GM18951 (cell line): ENCODE results near the gene EPHB1.
"Not testable (repeated sequence)": the region's sequence is repeated elsewhere in the genome, so short reads cannot be mapped to it uniquely, and the experiment has no call there.

Source experiments
- POLR2A ChIP-seq: IDR thresholded peaks from 4 replicates; pipeline ENCODE4 v1.6.1; 2011; ENCODE audit warnings: mild to moderate bottlenecking; ENCODE audit not compliant: insufficient read length, insufficient read depth; ENCODE audit errors: extremely low read depth
- in situ Hi-C: fragments of 300-500 bp; cut with MboI; formaldehyde crosslinking; loops from one replicate; pipeline ENCODE4 v1.12.0; 2022; ENCODE audit warnings: low sequenced_read_pairs, mixed read lengths, inconsistent platforms; ENCODE audit not compliant: unreplicated experiment

EPHB1 gene

DNA sequence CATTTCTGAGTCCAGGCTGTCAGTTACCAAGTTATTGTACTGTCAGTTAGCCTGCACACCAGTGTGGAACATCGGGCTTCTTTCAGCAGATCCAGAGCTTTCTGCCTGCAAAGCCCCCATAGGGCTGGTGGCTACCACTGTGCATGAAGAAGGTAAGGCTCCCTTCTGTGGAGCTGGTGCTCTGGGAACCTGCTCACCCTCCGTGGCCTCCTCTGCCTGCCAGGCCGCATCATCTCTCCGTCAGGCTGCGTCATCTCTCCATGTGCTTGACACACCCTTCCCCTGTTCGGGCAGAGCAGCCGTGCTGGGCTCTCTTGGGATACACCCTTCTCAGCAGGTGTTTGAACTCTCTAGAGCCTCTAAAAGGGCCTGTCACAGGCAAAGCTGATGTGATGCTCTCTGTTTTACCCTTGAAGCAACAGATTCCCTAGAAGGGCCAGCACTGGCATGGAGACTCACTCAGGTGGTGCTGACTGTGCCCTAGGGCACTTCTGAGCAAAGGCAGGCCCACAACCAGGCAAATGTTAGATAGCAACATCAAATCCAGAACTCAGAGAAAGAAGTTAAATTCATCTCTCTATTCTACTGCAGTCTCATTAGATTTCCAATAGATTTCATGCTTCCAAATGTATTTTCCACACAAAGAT, 261.1 kb downstream of the EPHB1 start:
- in situ Hi-C loops: no loop called here
- TF ChIP-seq POLR2A: no peak

DNA sequence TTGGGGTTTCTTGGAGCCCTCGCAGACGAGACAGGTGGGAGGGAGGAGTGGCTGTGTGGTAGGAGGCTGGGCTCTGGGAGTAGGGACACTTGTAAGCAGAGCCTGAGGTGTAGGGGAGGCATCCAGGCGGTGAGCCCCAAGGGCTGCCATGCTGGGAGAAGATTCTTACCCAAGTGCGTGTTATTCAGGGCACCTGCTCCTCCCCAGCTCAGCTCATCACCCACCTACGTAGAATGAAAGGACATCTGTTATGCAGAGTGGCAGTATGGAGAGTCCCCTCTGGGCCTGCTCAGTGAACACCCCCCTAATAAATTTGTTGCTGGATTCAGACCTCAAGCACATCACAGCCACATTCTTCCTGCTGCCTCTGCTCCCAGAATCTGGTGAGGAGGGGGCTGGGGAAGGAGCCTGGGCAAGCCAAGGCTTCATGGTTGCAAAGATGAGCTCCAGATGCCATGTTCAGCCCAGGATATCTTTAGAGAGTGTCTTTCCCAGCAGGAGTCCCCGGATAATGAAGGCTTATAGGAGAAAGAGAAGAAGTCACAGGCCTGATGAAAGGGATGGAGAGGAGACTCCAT, 261.8 kb downstream of the EPHB1 start:
- in situ Hi-C loops: no loop called here
- TF ChIP-seq POLR2A: no peak

DNA sequence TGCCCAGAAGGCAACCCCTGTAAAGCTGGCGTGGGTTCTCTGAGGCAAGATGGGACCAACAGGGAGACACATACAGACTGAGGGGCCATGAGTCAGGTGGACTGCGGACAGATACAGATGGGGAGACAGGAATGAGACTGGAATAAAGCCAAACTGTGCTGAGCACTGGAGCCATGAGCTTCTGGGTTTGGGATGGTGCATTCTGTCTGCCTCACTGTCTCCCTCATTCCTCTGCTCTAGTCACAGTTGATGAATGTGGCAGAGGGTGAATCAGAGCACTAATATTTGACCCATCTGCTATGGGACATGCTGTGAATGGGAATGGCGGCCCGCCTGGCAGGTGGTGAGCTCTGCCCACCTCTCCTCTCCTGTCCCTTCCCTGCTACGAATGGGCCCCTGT, 262.9 kb downstream of the EPHB1 start:
- no peak for TF ChIP-seq POLR2A
- in situ Hi-C loops: no loop called here

DNA sequence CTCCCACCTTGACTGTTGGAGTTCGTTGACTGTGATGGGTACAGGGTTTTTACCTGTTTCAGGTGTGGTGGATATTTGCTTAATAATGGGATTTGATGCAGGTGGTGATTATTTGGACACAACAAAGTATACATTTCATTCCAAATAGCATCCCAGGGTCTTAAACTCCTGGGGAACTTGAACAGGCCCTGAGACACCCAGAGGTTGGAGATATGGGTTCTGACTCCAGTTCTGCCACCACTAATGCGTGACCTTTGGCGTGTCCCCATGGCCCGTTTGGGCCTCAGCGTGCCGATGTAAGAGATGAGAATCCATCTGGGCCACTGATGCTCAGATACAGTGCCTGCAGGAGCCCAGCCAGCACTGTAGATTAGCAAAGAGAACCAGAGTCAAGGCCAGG, 264.5 kb downstream of the EPHB1 start:
- no peak for TF ChIP-seq POLR2A

DNA sequence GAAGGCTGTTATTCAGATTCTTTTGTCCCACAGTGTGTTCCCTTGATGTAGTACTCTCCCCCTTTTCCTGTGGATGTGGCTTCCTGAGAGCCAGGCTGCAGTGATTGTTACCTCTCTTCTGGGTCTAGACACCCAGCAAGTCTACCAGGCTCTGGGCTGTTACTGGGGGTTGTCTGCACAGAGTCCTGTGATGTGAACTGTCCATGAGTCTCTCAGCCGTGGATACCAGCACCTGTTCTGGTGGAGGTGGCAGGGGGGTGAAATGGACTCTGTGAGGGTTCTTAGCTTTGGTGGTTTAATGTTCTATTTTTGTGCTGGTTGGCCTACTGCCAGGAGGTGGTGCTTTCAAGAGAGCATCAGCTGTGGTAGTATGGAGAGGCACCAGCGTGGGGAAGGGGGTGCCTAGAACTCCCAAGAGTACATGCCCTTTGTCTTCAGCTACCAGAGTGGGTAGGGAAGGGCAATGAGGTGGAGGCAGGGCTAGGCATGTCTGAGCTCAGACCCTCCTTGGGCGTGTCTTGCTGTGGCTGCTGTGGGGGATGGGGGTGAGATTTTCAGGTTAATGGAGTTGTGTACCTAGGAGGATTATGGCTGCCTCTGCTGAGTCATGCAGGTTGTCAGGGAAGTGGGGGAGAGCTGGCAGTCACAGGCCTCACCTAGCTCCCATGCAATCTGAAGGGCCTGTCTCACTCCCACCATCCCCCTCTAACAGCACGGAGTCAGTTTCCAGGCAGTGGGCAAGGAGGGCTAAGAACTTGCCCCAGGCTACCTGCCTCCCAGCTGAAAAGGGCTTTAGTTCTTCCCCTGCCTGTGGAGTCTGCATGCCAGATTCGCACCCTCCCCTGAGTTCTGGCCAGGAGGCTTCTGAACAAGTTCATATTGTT, 272.0 kb downstream of the EPHB1 start:
- in situ Hi-C loops: not testable (repeated sequence)

More for the DNA sequence above, 264.5 kb downstream of the EPHB1 start:
- in situ Hi-C loops: no loop called here

DNA sequence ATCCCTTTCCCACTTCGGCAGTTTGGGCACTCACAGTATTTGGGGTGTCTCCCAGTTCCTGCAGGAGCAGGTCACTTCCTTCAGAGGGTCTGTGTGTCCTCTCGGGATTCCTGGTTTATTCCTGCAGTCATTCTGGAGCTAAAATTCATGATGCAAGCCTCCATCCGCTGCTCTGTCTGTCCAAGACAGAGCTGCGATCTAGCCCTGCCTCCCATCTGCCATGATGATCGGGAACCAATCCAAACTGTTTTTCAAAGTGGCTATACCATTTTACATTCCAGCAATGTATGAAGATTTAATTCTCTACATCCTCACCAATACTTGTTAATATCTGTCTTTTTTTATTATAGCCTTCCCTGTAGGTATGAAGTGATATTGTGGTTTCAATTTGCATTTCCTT, 273.0 kb downstream of the EPHB1 start:
- TF ChIP-seq POLR2A: no peak
- in situ Hi-C loops: no loop called here

DNA sequence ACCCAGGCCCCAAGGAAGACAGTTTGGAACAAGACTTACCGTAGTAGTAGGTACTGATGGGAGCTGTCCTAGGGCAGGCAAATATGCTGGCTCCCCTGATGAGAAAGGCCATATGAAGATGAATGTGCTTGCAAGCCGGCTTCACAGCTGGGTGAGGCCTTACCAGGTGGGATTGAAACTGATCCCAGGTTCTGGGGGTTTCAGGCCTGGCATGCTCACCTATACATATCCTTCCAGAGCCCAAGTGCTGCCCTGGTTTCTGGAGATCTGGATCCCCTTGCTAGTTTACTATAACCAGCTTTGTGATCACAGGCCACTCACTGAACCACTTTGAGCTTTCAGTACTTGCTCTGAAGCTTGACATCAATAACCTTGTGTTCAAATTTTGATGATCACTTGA, 274.3 kb downstream of the EPHB1 start:
- TF ChIP-seq POLR2A: no peak
- in situ Hi-C loops: no loop called here

DNA sequence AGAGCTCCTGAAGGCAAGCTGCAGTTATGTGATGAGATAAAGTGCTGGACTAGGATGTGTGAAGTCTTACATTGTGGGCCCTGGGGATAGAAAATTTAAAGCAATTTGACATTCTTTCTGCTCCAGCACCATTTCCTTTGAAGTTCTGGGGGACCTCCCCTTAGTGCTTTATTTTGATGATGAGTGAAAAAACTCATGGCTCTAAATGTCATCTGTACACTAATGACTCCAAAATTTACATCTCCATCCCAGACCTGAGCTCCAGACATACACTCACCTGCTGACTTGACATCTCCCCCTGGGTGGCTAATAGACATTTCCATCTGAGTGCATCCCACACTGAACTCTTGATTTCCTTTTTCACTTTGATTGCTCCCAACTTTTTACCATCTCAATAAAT, 276.4 kb downstream of the EPHB1 start:
- TF ChIP-seq POLR2A: no peak
- in situ Hi-C loops: no loop called here

DNA sequence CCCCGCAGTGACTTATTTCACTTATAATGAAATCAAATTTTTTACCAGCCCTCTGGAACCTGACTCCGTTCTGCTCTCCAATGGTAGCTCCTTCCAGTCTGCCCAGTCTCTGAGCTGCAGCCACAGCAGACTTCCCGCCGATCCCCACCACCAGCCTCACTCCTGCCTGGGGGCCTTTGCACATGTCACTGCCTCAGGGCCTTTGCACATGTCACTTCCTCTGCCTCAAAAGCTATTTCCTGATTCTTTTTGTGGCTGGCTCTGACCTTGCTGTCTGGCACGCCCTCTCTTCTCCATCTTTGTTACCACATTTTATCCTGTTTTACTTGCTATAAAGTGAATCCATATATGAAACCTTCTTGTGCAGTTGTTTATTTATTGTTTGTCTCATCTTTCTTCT, 277.4 kb downstream of the EPHB1 start:
- in situ Hi-C loops: no loop called here

DNA sequence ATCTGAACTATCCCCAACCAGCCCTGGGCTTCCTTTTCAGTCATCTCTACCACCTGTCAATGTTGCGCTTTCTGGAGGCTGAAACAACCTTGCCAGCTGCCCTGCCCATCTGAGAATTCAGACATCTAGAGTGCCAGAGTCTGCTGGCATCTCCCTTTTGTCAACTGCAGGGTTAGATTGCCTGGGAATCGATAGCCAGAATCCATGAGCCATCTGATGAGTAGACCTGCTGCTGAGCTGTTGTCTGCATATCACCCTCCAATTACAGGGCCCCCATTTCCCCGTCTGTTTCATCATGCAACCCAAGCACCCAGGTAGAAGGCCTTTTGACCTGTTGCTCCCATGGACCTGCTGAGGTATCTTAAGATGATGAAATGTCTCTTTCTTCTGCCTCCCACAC, 280.1 kb downstream of the EPHB1 start:
- in situ Hi-C loops: no loop called here
- TF ChIP-seq POLR2A: no peak

More for the DNA sequence above, 277.4 kb downstream of the EPHB1 start:
- TF ChIP-seq POLR2A: no peak

DNA sequence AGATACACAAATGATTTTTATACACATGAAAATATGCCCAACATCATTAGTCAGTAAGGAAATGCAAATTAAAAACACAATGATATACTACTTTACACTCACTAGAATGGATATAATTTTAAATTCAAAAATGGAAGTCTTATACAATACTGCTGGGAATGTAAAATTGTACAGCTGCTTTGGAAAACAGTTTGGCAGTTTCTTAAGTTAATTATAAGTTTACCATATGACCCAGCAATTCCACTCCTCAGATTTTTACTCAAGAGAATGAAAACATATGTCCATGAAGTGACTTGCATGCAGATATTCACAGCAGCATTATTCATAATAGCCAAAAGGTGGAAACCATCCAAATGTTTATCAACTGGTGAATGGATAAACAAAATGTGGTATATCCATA, 281.3 kb downstream of the EPHB1 start:
- no peak for TF ChIP-seq POLR2A
- in situ Hi-C loops: no loop called here

DNA sequence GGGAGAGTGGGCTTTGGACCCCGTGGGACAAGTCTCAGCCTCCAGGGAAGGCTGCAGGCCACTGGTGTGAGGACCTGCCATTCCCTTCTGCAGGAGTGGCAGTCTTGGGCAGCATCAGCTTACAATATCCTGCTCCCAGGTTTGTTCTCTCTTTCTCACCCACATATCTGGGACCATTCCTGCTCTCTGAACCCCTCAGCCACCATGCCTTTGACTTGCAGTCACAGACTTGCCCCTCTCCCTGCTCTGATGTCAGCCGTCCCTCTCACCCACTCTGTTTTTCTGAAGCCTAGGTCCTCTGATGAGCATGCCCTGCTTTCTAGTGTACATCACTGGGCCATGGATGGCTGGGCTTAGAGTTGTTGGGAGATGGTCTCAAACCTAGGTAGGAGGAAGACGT, 282.1 kb downstream of the EPHB1 start:
- in situ Hi-C loops: no loop called here
- TF ChIP-seq POLR2A: no peak

DNA sequence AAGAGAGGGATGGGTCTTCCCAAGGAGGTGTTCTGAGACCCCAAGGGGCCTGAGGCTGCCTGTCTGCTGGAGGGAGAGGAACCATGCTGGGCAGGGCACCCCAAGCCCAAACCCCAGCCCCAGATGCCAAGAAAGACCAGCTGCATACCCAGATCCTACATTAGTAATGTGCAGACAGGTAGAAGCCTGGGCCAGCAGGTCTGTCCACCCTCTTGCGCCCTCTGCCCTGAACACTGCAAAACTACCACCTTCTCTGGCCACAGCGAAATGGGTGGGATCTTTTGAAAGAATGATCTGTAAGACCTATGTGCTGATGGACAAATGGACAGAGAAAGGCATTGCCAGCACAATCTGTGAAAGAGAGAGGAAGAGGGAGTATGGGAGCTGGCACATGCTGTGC, 283.2 kb downstream of the EPHB1 start:
- no peak for TF ChIP-seq POLR2A
- in situ Hi-C loops: no loop called here

DNA sequence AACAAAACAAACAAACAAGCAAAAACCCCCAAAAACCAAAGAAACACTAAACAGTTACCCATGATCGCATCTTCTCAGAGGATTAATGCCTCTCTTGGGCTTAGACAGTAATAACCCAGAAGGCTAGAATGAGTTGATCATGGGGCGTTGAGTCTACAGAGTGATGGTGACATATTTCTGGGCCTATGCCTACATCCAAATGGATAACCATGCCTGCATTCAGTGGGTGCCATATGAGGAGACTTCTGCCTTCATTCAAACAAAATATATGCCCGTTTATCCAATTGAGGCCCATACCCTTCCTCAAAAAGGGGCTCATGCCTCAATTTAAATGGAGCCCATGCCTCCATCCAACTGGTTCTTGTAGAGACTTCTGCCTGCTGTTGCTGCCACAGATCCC, 284.0 kb downstream of the EPHB1 start:
- in situ Hi-C loops: no loop called here
- no peak for TF ChIP-seq POLR2A
